Fibroblast of villous mesenchyme (primary cell): ENCODE results near the gene CTDNEP1. TPM values are rescaled to one million over a fixed set of nuclear protein-coding genes. Genes with fewer than 3 reads are reported as not detected.

ENCODE experiments used
- DNase-seq: peaks from one replicate; pipeline ENCODE4 v3.0.0-alpha.2; 2010; ENCODE audit warnings: low read depth
- H3K4me3 ChIP-seq: 2 replicates; pipeline ENCODE4 v1.5.1; 2011; ENCODE audit warnings: low read depth, mild to moderate bottlenecking, low read length
- total RNA-seq: library from RNA; depleted of rRNA; stranded (reverse); fragments of >200 nt; gene quantifications from 2 replicates; pipeline ENCODE4 v1.2.3, GENCODE V29; 2012
- TF ChIP-seq, protein P1 (sequence below): IDR thresholded peaks from 2 replicates; pipeline ENCODE4 v1.5.1; 2012; ENCODE audit warnings: low read depth, mild to moderate bottlenecking, low read length; ENCODE audit not compliant: insufficient read depth

Gene CTDNEP1
- total RNA-seq, 1 donor, result 34.1 TPM

DNA sequence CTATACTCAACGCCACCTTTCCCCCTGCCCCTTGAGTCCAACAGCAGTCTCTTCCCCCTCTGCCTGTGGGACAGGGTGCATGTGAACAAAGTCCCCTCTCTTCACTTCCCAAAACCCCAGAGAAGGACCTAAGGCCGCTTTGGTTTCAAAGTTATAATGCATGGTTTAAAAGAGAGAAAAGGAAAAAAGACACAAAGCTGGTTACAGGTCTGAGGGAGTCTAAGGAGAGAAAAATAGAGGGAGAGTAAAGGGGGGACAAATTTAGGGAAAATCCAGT lies 8.1 kb downstream of the CTDNEP1 start:
- TF ChIP-seq, protein P1, sequence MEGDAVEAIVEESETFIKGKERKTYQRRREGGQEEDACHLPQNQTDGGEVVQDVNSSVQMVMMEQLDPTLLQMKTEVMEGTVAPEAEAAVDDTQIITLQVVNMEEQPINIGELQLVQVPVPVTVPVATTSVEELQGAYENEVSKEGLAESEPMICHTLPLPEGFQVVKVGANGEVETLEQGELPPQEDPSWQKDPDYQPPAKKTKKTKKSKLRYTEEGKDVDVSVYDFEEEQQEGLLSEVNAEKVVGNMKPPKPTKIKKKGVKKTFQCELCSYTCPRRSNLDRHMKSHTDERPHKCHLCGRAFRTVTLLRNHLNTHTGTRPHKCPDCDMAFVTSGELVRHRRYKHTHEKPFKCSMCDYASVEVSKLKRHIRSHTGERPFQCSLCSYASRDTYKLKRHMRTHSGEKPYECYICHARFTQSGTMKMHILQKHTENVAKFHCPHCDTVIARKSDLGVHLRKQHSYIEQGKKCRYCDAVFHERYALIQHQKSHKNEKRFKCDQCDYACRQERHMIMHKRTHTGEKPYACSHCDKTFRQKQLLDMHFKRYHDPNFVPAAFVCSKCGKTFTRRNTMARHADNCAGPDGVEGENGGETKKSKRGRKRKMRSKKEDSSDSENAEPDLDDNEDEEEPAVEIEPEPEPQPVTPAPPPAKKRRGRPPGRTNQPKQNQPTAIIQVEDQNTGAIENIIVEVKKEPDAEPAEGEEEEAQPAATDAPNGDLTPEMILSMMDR, result no peak
- H3K4me3 ChIP-seq, result peak overlapping the region; percentile 98
- DNase-seq, result no peak

DNA sequence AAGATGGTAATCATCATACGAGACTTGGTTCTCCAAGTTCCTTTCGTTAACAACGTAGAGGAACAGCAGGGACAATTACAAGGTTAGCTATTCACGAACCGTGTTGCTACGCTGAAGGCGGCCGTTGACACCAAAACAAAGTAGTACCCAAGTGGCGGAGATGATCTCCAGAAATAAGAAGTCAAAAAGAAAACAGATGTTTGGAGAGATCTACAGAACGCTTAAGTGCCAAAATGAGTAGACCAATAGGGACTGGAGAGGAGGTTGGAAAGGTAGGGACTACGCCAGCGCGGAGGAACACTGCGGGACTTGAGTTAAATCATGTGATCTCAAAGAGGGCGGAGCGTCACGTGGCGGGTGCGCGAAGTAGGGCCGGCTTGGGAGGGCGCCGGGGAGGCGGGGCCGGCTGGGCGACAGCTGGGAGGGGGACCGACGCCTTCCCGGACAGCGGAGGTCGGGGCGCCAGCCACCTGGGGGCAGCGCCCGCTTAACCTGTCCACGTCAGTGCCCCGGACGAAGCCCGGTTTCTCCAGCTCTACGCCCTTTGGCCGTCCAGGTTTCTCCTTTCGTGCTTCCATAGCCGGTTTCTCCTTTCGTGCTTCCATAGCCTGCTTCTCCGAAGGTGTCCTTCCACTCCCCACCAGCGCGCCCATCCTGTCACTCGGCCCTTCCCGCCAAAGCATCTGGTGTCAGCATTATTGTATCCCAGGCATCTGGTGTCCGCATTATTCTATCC lies 8.6 kb downstream of the CTDNEP1 start:
- H3K4me3 ChIP-seq, result peak overlapping the region; percentile 98
- DNase-seq, result peak; percentile 98
- TF ChIP-seq, protein P1, result no peak

GRCh38 chr17:7241783-7242716 lies 9.5 kb downstream of the CTDNEP1 start, which contains the start of gene GABARAP:
TSS of gene GABARAP (minus strand) at chr17:7242449. CDS start at chr17:7242330, 119 bp downstream.
- DNase-seq, result peak; percentile 95
- TF ChIP-seq, protein P1, result no peak
- peak within 1 kb of the TSS; percentile 98 for H3K4me3 ChIP-seq

DNA sequence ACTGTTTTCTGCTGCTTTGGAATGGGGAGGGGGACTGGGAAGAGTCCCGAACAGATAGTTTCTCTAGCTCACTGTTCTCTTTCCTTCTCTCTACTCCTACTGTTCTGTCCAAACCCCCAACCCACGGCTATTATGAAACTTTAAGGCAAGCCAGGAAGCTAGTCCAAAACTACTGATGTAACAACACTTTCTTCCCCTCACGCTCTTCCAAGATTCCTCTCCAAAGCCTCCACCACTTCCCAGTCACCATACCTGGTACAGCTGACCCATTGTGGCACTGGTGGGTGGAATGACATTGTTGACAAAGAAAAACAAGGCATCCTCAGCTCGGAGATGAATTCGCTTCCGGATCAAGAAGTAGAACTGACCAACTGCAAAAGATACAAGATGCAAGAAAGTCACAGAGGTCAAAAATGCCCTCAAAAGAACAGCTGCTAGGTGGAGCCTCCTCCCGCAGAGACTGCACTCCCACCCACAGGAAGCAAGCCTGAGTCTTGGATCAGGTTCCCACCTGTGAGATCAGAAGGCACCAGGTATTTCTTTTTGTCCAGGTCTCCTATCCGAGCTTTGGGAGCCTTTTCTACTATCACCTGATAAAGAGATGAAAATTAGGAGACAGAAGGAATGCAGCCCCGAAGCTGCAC lies 10.3 kb downstream of the CTDNEP1 start:
- DNase-seq, result no peak
- TF ChIP-seq, protein P1, result no peak
- peak overlapping the region; percentile 98 for H3K4me3 ChIP-seq

DNA sequence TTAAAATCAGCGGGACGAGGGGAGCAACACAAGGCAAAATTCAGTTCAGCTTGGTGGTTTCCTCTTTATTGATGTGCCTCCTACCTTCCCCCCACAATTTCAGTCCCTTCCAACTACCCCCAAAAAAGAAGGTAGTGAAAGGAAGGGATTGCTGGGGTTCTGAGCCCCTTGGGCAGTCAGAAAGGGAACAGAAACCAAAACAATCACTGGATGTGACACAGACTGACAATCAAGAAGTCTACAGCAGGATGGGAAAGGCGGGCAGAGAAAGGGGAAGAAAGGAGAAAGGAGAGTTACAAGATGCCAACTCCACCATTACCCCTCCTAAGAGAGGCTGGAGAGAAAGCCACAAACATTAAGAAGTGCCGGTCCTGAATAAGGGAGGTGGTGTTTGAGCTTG lies 11.2 kb downstream of the CTDNEP1 start:
- peak overlapping the region; percentile 39 for H3K4me3 ChIP-seq
- TF ChIP-seq, protein P1, result no peak
- no peak for DNase-seq

GRCh38 chr17:7239091-7240027 lies 12.2 kb downstream of the CTDNEP1 start, which contains the start of gene PHF23:
TSS of gene PHF23 (minus strand) at chr17:7239457. CDS start at chr17:7239279, 178 bp downstream.
- peak within 1 kb of the TSS; percentile 99 for H3K4me3 ChIP-seq
- peak; percentile 100 for DNase-seq
- TF ChIP-seq, protein P1, result peak; percentile 19
